Measurements from ENCODE around the gene CNOT6L. TPM values are rescaled to one million over a fixed set of nuclear protein-coding genes. Genes with fewer than 3 reads are reported as not detected.
A peak's percentile ranks its signal among the peaks of the same experiment; 100 is the strongest.
"Not testable (repeated sequence)": the region's sequence is repeated elsewhere in the genome, so short reads cannot be mapped to it uniquely, and the experiment has no call there.

CNOT6L gene
- total RNA-seq, result 45.6 to 51.9 TPM (median 49.4 TPM) in 3 replicates

GRCh38 chr4:77818602-77819403 lies at the start of gene CNOT6L:
CNOT6L (minus strand) TSS chr4:77819368; CDS start chr4:77819308, 60 bp downstream.
- Mint-ChIP-seq H3K36me3 (no peaks in the 10 kb centered on the region), H3K4me3 (peak within 1 kb of the TSS; percentile 100), H3K9me3 (no peaks in the 10 kb centered on the region), H3K27ac (peak within 1 kb of the TSS; percentile 99), H3K27me3 (ENCODE audit: low read depth) (no peaks in the 10 kb centered on the region), H3K4me1 (peaks cover 34% of the 10 kb centered on the region)
- peak; percentile 60 to 77 for DNase-seq (ENCODE audit: low spot score in 2 of 2, unreplicated experiment in 2 of 2)
- no peak for TF ChIP-seq CTCF (IDR thresholded peaks at IDR 0.05; ENCODE audit: unreplicated experiment)

- peak overlapping the region; percentile 17 for H3K4me3 Mint-ChIP-seq
- TF ChIP-seq CTCF (IDR thresholded peaks at IDR 0.05; ENCODE audit: unreplicated experiment), result no peak
- H3K4me1 Mint-ChIP-seq, result peaks cover 17% of the 10 kb centered on the region
- no peaks in the 10 kb centered on the region for H3K9me3 Mint-ChIP-seq
- no peaks in the 10 kb centered on the region for H3K27me3 Mint-ChIP-seq (ENCODE audit: low read depth)
- H3K27ac Mint-ChIP-seq, result no peak overlapping the region
- DNase-seq (ENCODE audit: low spot score in 2 of 2, unreplicated experiment in 2 of 2), result no peak
- peaks cover 3% of the 10 kb centered on the region for H3K36me3 Mint-ChIP-seq
Measured at GRCh38 chr4:77865259-77865658, 46.1 kb upstream of the CNOT6L start.

GRCh38 chr4:77863341-77863740 lies 44.2 kb upstream of the CNOT6L start:
- not testable (repeated sequence) for H3K9me3 Mint-ChIP-seq; H3K27me3 Mint-ChIP-seq (ENCODE audit: low read depth); DNase-seq (ENCODE audit: low spot score in 2 of 2, unreplicated experiment in 2 of 2); H3K36me3 Mint-ChIP-seq
- H3K4me1 Mint-ChIP-seq, result peaks cover 17% of the 10 kb centered on the region
- H3K27ac Mint-ChIP-seq, result peak overlapping the region; percentile 97
- peak overlapping the region; percentile 89 for H3K4me3 Mint-ChIP-seq

GRCh38 chr4:77862478-77863216 lies 43.5 kb upstream of the CNOT6L start, which contains the start of gene MRPL1:
MRPL1 (plus strand) TSS chr4:77862830; CDS start chr4:77862849, 19 bp downstream.
- TF ChIP-seq CTCF (IDR thresholded peaks at IDR 0.05; ENCODE audit: unreplicated experiment), result no peak
- Mint-ChIP-seq H3K4me3 (peak within 1 kb of the TSS; percentile 89), H3K27ac (peak within 1 kb of the TSS; percentile 97), H3K9me3 (no peaks in the 10 kb centered on the region), H3K27me3 (ENCODE audit: low read depth) (no peaks in the 10 kb centered on the region), H3K4me1 (peaks cover 17% of the 10 kb centered on the region), H3K36me3 (peaks cover 3% of the 10 kb centered on the region)
- DNase-seq (ENCODE audit: low spot score in 2 of 2, unreplicated experiment in 2 of 2), result peak; percentile 54 to 82

- Mint-ChIP-seq H3K4me1 (peaks cover 17% of the 10 kb centered on the region), H3K4me3 (peak overlapping the region; percentile 89)
- no peak for DNase-seq (ENCODE audit: low spot score in 2 of 2, unreplicated experiment in 2 of 2)
Measured at GRCh38 chr4:77861495-77861894, 42.3 kb upstream of the CNOT6L start.

More at GRCh38 chr4:77861495-77861894, 42.3 kb upstream of the CNOT6L start:
- Mint-ChIP-seq H3K27me3 (ENCODE audit: low read depth) (no peaks in the 10 kb centered on the region), H3K36me3 (peaks cover 3% of the 10 kb centered on the region), H3K9me3 (no peaks in the 10 kb centered on the region), H3K27ac (peak overlapping the region; percentile 97)
- TF ChIP-seq CTCF (IDR thresholded peaks at IDR 0.05; ENCODE audit: unreplicated experiment), result no peak
